Type B pancreatic cell (in vitro differentiated cells): Measurements from ENCODE around the gene ARHGAP31. TPM values are rescaled to one million over a fixed set of nuclear protein-coding genes. Genes with fewer than 3 reads are reported as not detected.

Source experiments
- DNase-seq: peaks from one replicate; pipeline ENCODE4 v3.0.0; 2021; ENCODE audit warnings: mixed read lengths; ENCODE audit not compliant: unreplicated experiment; ENCODE audit errors: extremely low spot score
- H3K27ac Mint-ChIP-seq: 2 replicates; pipeline ENCODE4 v1.8.0; 2021; ENCODE audit warnings: mild to moderate bottlenecking, mixed read lengths
- H3K27me3 Mint-ChIP-seq: 2 replicates; pipeline ENCODE4 v1.8.0; 2021; ENCODE audit warnings: mixed read lengths
- H3K36me3 Mint-ChIP-seq: 2 replicates; pipeline ENCODE4 v1.8.0; 2021; ENCODE audit warnings: mixed read lengths
- H3K4me1 Mint-ChIP-seq: one replicate; pipeline ENCODE4 v1.8.0; 2021; ENCODE audit warnings: mixed read lengths; ENCODE audit not compliant: unreplicated experiment
- H3K4me3 Mint-ChIP-seq: 2 replicates; pipeline ENCODE4 v1.8.0; 2021; ENCODE audit warnings: mild to moderate bottlenecking, mixed read lengths
- H3K9me3 Mint-ChIP-seq: 2 replicates; pipeline ENCODE4 v1.8.0; 2021; ENCODE audit warnings: mixed read lengths
- CTCF ChIP-seq: fragments of 200-600 bp; sonication (generic); conservative IDR thresholded peaks from 2 replicates; pipeline ENCODE4 v1.5.0; 2021; ENCODE audit warnings: antibody characterized with exemption, mild to moderate bottlenecking
- total RNA-seq: library from RNA; stranded (reverse); gene quantifications from 2 replicates; pipeline ENCODE4 v1.2.1, GENCODE V29; 2021; ENCODE audit warnings: low replicate concordance

Gene ARHGAP31
- total RNA-seq, 1 donor from 2014 or later, result 17.3 TPM

GRCh38 chr3:119324899-119325298 lies 30.7 kb downstream of the ARHGAP31 start:
- Mint-ChIP-seq H3K27me3 (no peaks in the 10 kb centered on the region), H3K4me3 (no peak overlapping the region), H3K9me3 (no peaks in the 10 kb centered on the region), H3K27ac (peak overlapping the region; percentile 21), H3K4me1 (peaks cover 14% of the 10 kb centered on the region), H3K36me3 (no peaks in the 10 kb centered on the region)
- no peak for TF ChIP-seq CTCF
- DNase-seq, result no peak

GRCh38 chr3:119326976-119327375 lies 32.8 kb downstream of the ARHGAP31 start:
- Mint-ChIP-seq H3K4me1 (peaks cover 5% of the 10 kb centered on the region), H3K27ac (no peak overlapping the region), H3K27me3 (no peaks in the 10 kb centered on the region), H3K36me3 (no peaks in the 10 kb centered on the region), H3K4me3 (no peak overlapping the region), H3K9me3 (no peaks in the 10 kb centered on the region)
- no peak for DNase-seq
- TF ChIP-seq CTCF, result no peak

- H3K4me3 Mint-ChIP-seq, result peak overlapping the region; percentile 9
These were observed 35.4 kb downstream of the ARHGAP31 start for GRCh38 chr3:119329551-119329950.

GRCh38 chr3:119330181-119330580 lies 36.0 kb downstream of the ARHGAP31 start:
- no peak for TF ChIP-seq CTCF
- H3K4me3 Mint-ChIP-seq, result no peak overlapping the region
- no peak for DNase-seq
- H3K4me1 Mint-ChIP-seq, result peaks cover 13% of the 10 kb centered on the region
- H3K27ac Mint-ChIP-seq, result no peak overlapping the region
- H3K9me3 Mint-ChIP-seq, result no peaks in the 10 kb centered on the region
- peaks cover 2% of the 10 kb centered on the region for H3K36me3 Mint-ChIP-seq
- H3K27me3 Mint-ChIP-seq, result no peaks in the 10 kb centered on the region

More at GRCh38 chr3:119329551-119329950, 35.4 kb downstream of the ARHGAP31 start:
- Mint-ChIP-seq H3K9me3 (no peaks in the 10 kb centered on the region), H3K4me1 (peaks cover 13% of the 10 kb centered on the region), H3K27ac (peak overlapping the region; percentile 52), H3K27me3 (no peaks in the 10 kb centered on the region), H3K36me3 (no peaks in the 10 kb centered on the region)
- no peak for DNase-seq
- TF ChIP-seq CTCF, result no peak

GRCh38 chr3:119330858-119331257 lies 36.7 kb downstream of the ARHGAP31 start:
- no peak overlapping the region for H3K27ac Mint-ChIP-seq
- no peaks in the 10 kb centered on the region for H3K9me3 Mint-ChIP-seq
- no peak for DNase-seq
- H3K36me3 Mint-ChIP-seq, result peaks cover 7% of the 10 kb centered on the region
- no peak overlapping the region for H3K4me3 Mint-ChIP-seq
- no peak for TF ChIP-seq CTCF
- H3K4me1 Mint-ChIP-seq, result peaks cover 13% of the 10 kb centered on the region
- H3K27me3 Mint-ChIP-seq, result no peaks in the 10 kb centered on the region

DNA sequence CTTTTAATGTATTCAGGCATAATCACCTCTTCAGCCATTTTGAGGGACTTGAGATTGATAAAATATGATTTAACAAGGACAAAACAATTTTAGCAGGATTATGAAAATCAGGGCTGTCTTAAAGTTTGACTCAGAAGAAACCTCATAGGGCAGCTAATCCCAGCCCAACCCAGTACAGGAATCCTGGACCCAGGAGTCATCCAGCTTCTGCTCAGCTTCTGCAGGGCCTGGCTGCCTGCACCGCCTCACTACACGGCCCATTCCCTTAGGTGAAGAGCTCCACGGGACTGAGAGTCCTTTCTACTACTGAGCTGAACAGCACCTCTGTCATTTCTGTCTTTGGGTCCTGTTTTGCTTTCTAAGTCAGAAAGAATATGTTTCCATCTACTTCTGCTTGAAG lies 37.5 kb downstream of the ARHGAP31 start:
- DNase-seq, result no peak
- Mint-ChIP-seq H3K27me3 (no peaks in the 10 kb centered on the region), H3K9me3 (no peaks in the 10 kb centered on the region), H3K27ac (peak overlapping the region; percentile 41), H3K4me1 (peaks cover 13% of the 10 kb centered on the region), H3K4me3 (no peak overlapping the region), H3K36me3 (peaks cover 7% of the 10 kb centered on the region)
- no peak for TF ChIP-seq CTCF
